Testis (tissue), 2 donors: ENCODE measurements around the gene FLT3LG.

ENCODE experiments used
- CTCF ChIP-seq, 3 experiments: fragments of 450-650 bp in 2 of 3; fragments of 200-600 bp in 1 of 3; sonication (generic) in 1 of 3; IDR thresholded peaks; one replicate each; pipeline ENCODE4 v1.5.1; 2016 to 2019; ENCODE audit warnings: antibody characterized with exemption in 3 of 3, mild to moderate bottlenecking in 2 of 3, moderate library complexity in 1 of 3
- POLR2A ChIP-seq: fragments of 450-650 bp; IDR thresholded peaks from one replicate; pipeline ENCODE4 v1.6.1; 2017; ENCODE audit warnings: antibody characterized with exemption, mild to moderate bottlenecking, moderate library complexity

- no peak for TF ChIP-seq CTCF (IDR thresholded peaks at IDR 0.05)
- TF ChIP-seq POLR2A = no peak
These were observed 41.6 kb upstream of the FLT3LG start for GRCh38 chr19:49432141-49433073.
